Esophagus muscularis mucosa (tissue), 4 donors: ENCODE measurements around the gene FBXO48. TPM values are rescaled to one million over a fixed set of nuclear protein-coding genes. Genes with fewer than 3 reads are reported as not detected.
A peak's percentile ranks its signal among the peaks of the same experiment; 100 is the strongest.

Experiments
- DNase-seq: peaks from one replicate; pipeline ENCODE4 v3.0.0-alpha.2; 2017; ENCODE audit errors: extremely low spot score
- H3K27ac ChIP-seq, 4 donors: fragments of 200-600 bp; sonication (generic); replicated peaks in 1 of 4; 1 replicate in 3 of 4; 2 replicates in 1 of 4; pipeline ENCODE4 v1.5.1; 2016 to 2019; ENCODE audit warnings: mild to moderate bottlenecking in 1 of 4
- H3K27me3 ChIP-seq, 4 donors: fragments of 200-600 bp; sonication (generic); one replicate each; pipeline versions ENCODE4 v1.5.1 to v1.6.0; 2016 to 2019
- H3K36me3 ChIP-seq, 4 donors: fragments of 200-600 bp; sonication (generic); one replicate each; pipeline ENCODE4 v1.5.1; 2016 to 2019
- H3K4me1 ChIP-seq, 4 donors: fragments of 200-600 bp; sonication (generic); one replicate each; pipeline ENCODE4 v1.5.1; 2016 to 2019
- H3K4me3 ChIP-seq, 4 donors: fragments of 200-600 bp; sonication (generic); 1 replicate in 2 of 4; 2 replicates in 2 of 4; pipeline ENCODE4 v1.5.1; 2016 to 2019; ENCODE audit warnings: mild to moderate bottlenecking in 4 of 4, moderate library complexity in 1 of 4
- H3K9me3 ChIP-seq, 4 donors: fragments of 200-600 bp; sonication (generic); 1 replicate in 3 of 4; 2 replicates in 1 of 4; pipeline ENCODE4 v1.5.1; 2016 to 2019
- EP300 ChIP-seq: sonication (generic); formaldehyde crosslinking; IDR thresholded peaks from one replicate; pipeline ENCODE4 v1.6.1; 2017; ENCODE audit warnings: antibody characterized with exemption
- POLR2A ChIP-seq: fragments of 450-650 bp; IDR thresholded peaks from one replicate; pipeline ENCODE4 v1.6.1; 2017; ENCODE audit warnings: antibody characterized with exemption, moderate library complexity, mild to moderate bottlenecking, low read depth
- POLR2AphosphoS5 ChIP-seq, 2 donors: sonication (generic); formaldehyde crosslinking; IDR thresholded peaks; one replicate each; pipeline ENCODE4 v1.6.1; 2017; ENCODE audit warnings: antibody characterized with exemption in 2 of 2
- WGBS: methylation state at CpG from one replicate; pipeline ENCODE4 v1.1.5; 2018; 5-methylcytosine and 5-hydroxymethylcytosine counted together
- intact Hi-C: fragments of 100-400 bp; cut with DNase I; formaldehyde crosslinking; loops from one replicate; pipeline ENCODE4 v1.15.1; 2023
- total RNA-seq, 4 donors: library from RNA; depleted of rRNA; stranded (reverse); fragments of >200 nt; gene quantifications; one replicate each; pipeline versions ENCODE4 v1.1.0 to v1.2.1, GENCODE V29; 2016
- TF ChIP-seq, protein P1 (sequence below), 3 experiments: fragments of 200-600 bp in 2 of 3; fragments of 450-650 bp in 1 of 3; sonication (generic) in 2 of 3; IDR thresholded peaks; one replicate each; pipeline ENCODE4 v1.5.1; 2017 to 2019; ENCODE audit warnings: antibody characterized with exemption in 3 of 3, mild to moderate bottlenecking in 2 of 3, moderate library complexity in 1 of 3

Gene FBXO48
- total RNA-seq, 4 donors from 2014 or later: 0.33 to 0.83 (median 0.59) TPM

DNA sequence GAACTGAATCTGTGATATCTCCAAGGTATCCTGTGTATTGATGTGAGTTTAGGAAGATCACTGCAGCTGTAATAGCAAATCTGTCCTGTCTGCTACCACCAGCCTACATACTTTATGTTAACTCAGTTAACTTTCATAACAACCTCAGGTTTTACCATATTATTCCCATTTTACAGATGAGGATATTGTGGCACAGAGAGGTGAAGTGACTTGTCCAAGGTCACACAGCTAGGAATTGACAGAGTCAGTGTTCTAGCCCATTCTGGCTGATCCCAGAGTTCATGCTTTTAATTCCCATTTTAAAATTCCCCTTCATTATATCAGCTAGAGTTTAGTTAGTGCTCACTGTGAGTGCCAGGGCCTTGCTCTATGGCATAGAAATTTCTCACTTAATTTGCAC, 52.6 kb downstream of the FBXO48 start:
- Histone ChIP-seq H3K27me3 (peaks cover 0 to 4% (median 0%) of the 10 kb centered on the region in 4 donors), H3K4me3 (no peak overlapping the region), H3K4me1 (no peaks in the 10 kb centered on the region), H3K36me3 (no peaks in the 10 kb centered on the region), H3K27ac (no peak overlapping the region), H3K9me3 (no peaks in the 10 kb centered on the region)
- intact Hi-C loops: no loop called here
- TF ChIP-seq POLR2A (no peak), EP300 (no peak), POLR2AphosphoS5 (IDR thresholded peaks at IDR 0.05) (no peak)
- TF ChIP-seq, protein P1, sequence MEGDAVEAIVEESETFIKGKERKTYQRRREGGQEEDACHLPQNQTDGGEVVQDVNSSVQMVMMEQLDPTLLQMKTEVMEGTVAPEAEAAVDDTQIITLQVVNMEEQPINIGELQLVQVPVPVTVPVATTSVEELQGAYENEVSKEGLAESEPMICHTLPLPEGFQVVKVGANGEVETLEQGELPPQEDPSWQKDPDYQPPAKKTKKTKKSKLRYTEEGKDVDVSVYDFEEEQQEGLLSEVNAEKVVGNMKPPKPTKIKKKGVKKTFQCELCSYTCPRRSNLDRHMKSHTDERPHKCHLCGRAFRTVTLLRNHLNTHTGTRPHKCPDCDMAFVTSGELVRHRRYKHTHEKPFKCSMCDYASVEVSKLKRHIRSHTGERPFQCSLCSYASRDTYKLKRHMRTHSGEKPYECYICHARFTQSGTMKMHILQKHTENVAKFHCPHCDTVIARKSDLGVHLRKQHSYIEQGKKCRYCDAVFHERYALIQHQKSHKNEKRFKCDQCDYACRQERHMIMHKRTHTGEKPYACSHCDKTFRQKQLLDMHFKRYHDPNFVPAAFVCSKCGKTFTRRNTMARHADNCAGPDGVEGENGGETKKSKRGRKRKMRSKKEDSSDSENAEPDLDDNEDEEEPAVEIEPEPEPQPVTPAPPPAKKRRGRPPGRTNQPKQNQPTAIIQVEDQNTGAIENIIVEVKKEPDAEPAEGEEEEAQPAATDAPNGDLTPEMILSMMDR (IDR thresholded peaks at IDR 0.05): no peak
- peak; percentile 14 for DNase-seq

DNA sequence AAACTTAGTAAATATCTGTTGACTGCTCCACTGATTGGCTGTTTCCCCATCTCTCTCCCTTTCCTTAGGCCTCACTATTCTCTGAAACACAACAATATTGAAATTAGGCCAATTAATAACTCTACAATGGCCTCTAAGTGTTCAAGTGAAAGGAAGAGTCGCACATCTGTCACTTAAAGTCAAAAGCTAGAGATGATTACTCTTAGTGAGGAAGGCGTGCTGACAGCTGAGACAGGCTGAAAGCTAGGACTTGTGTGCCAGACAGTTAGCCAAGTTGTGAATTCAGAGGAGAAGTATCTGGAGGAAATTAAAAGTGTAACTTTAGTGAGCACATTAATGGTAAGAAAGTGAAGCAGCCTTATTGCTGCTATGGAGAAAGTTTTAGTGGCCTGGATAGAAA, 53.6 kb downstream of the FBXO48 start:
- intact Hi-C loops: no loop called here

DNA sequence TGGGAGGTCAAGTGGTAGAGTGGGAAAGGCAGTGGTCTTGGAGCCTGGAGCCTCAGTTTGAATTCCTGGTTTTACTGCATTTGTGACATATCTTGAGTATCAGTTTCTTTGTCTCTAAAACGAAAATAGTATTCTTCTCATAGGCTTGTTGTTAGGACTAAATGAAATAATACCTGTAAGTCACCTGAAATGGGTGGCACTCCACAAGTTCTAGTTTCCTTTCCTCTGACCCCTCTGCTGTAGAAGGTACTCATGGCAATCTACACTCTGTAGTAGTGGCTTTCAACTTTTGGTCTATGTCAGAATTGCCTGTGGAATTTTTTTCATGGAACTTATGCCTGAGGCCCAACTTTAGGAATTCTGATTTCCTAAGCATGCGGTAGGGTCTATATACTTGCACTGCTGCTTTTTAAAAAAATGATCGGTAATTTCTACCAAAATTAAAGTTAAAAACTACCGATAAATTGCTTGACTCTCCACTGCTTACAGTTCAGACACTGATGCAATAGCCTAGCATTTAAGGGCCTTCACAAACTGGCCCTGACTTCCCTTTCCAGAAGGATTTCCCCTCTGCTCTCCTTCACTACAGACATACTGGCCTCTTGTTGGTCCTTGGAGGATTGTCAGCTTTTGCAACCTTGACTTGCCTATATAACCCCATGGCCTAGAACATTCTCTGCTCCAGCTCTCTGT, 54.8 kb downstream of the FBXO48 start:
- TF ChIP-seq EP300: no peak
- TF ChIP-seq, protein P1 (IDR thresholded peaks at IDR 0.05): no peak
- no peak for TF ChIP-seq POLR2AphosphoS5 (IDR thresholded peaks at IDR 0.05)
- TF ChIP-seq POLR2A: no peak
- no peaks in the 10 kb centered on the region for H3K4me1 ChIP-seq

More for the DNA sequence above, 53.6 kb downstream of the FBXO48 start:
- H3K27ac ChIP-seq: no peak overlapping the region
- TF ChIP-seq POLR2A (no peak), EP300 (no peak), POLR2AphosphoS5 (IDR thresholded peaks at IDR 0.05) (no peak)
- TF ChIP-seq, protein P1 (IDR thresholded peaks at IDR 0.05): no peak
- DNase-seq: peak; percentile 0
- no peak overlapping the region for H3K4me3 ChIP-seq
- H3K9me3 ChIP-seq: no peaks in the 10 kb centered on the region
- WGBS: 89% methylated on average over 2 of the region's 2 CpGs
- H3K4me1 ChIP-seq: no peaks in the 10 kb centered on the region
- H3K36me3 ChIP-seq: no peaks in the 10 kb centered on the region
- H3K27me3 ChIP-seq: no peaks in the 10 kb centered on the region

DNA sequence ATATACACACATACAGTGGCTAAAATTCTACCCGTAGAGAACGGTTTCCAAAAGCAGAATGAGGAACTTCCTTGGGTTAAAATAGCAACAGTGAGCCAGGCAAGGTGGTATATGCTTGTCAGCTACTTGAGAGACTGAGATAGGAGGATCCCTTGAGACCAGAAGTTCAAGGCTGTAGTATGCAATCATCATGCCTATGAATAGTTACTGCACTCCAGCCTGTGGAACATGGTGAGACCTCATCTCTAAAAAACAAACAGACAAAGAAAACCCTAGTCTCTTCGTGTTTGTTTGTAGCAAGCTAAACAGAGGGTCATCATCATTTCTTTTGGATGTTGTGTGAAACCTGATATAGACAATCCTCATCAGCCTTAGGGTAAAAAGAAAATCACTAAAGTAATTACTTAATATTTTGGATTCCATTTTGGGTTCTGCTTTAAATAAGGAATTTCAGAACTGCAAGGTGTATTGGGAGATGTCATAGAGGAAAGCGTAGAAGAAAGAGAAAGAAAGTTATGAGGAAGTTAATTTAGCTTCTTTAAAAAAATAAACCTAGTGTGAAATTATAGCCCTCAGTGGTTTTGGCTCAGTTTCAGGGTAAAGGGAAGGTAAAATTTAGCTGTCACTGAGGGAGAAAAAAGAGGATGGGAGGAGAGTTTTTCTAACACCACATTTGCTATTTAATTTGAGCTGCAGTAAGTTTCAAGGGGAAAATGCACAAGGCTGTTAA, 55.5 kb downstream of the FBXO48 start:
- Histone ChIP-seq H3K36me3 (no peaks in the 10 kb centered on the region), H3K4me3 (no peak overlapping the region), H3K27ac (no peak overlapping the region), H3K9me3 (no peaks in the 10 kb centered on the region), H3K4me1 (no peaks in the 10 kb centered on the region), H3K27me3 (no peaks in the 10 kb centered on the region)
- TF ChIP-seq EP300 (no peak), POLR2AphosphoS5 (IDR thresholded peaks at IDR 0.05) (no peak), POLR2A (no peak)
- TF ChIP-seq, protein P1 (IDR thresholded peaks at IDR 0.05): no peak
- DNase-seq: no peak
- intact Hi-C loops: no loop called here
- WGBS: 56% methylated on average over 4 of the region's 4 CpGs

More for the DNA sequence above, 54.8 kb downstream of the FBXO48 start:
- no peak overlapping the region for H3K4me3 ChIP-seq
- WGBS: 64% methylated on average over 4 of the region's 4 CpGs
- H3K36me3 ChIP-seq: no peaks in the 10 kb centered on the region
- H3K27ac ChIP-seq: no peak overlapping the region
- no peaks in the 10 kb centered on the region for H3K27me3 ChIP-seq
- no peak for DNase-seq
- intact Hi-C loops: no loop called here
- H3K9me3 ChIP-seq: no peaks in the 10 kb centered on the region

Other genes starting within 250 kb of the FBXO48 start
- gene PPP3R1, start 214.8 kb downstream of the FBXO48 start, total RNA-seq: 10 to 100 TPM; 19.3 to 28.0 (median 25.7) TPM
- gene CNRIP1, start 147.3 kb downstream of the FBXO48 start, total RNA-seq: 10 to 100 TPM; 23.5 to 44.4 (median 29.8) TPM
- 10 to 100 TPM in 1 of 4 donors, 1 to 10 TPM in 3; 3.1 to 23.4 (median 6.0) TPM for gene PLEK, start 102.0 kb downstream of the FBXO48 start, total RNA-seq
- 10 to 100 TPM in 3 of 4 donors, 1 to 10 TPM in 1; 7.6 to 12.1 (median 10.9) TPM for gene APLF, start 291 bp upstream of the FBXO48 start, total RNA-seq
- gene PROKR1, start 176.3 kb upstream of the FBXO48 start, total RNA-seq: not detected